Panc1 (cell line): Measurements from ENCODE around the gene ALG2. TPM values are rescaled to one million over a fixed set of nuclear protein-coding genes. Genes with fewer than 3 reads are reported as not detected.

Experiments used
- ATAC-seq: fragments of 200-7000 bp; cut with Tn5 transposase; 2 replicates; pipeline ENCODE4 v1.9.1; 2020; ENCODE audit warnings: mild to moderate bottlenecking, moderate library complexity
- Bru-seq: library from RNA; stranded (reverse); fragments of 400-500 nt; gene quantifications from one replicate; lab custom pipeline; 2021; lab: Mats Ljungman, UMichigan
- BruChase-seq, 2 experiments: library from RNA; stranded (reverse); fragments of 400-500 nt; gene quantifications; one replicate each; lab custom pipeline; 2021; lab: Mats Ljungman, UMichigan
- BruUV-seq: library from RNA; stranded (reverse); fragments of 400-500 nt; replicated peaks from 2 replicates; lab custom pipeline; 2021; lab: Mats Ljungman, UMichigan
- CTCF ChIA-PET: fragments of 300-600 bp; sonication (Branson Sonifier 250); formaldehyde crosslinking; loops from one replicate; lab custom pipeline; 2022; ENCODE audit warnings: antibody characterized with exemption; lab: Charles Lee
- POLR2A ChIA-PET: fragments of 300-600 bp; sonication (Branson Sonifier 250); formaldehyde crosslinking; loops from one replicate; lab custom pipeline; 2022; ENCODE audit warnings: antibody characterized with exemption; lab: Charles Lee
- DNase-seq: peaks from one replicate; pipeline ENCODE4 v3.0.0-alpha.2; 2010; ENCODE audit warnings: low read depth, low spot score
- H3K27ac ChIP-seq: 2 replicates; pipeline ENCODE4 v1.5.1; 2011; ENCODE audit warnings: mild to moderate bottlenecking, low read length, inconsistent platforms
- H3K27me3 ChIP-seq: fragments of 200-500 bp; sonication (Bioruptor generic); 2 replicates; pipeline ENCODE4 v1.6.0; 2014; ENCODE audit warnings: low read length, inconsistent platforms; ENCODE audit not compliant: control insufficient read depth, insufficient read depth
- H3K36me3 ChIP-seq: fragments of 200-500 bp; sonication (Bioruptor generic); 2 replicates; pipeline ENCODE4 v1.5.1; 2014; ENCODE audit warnings: inconsistent platforms, mild to moderate bottlenecking, low read length, moderate library complexity; ENCODE audit not compliant: control insufficient read depth, insufficient read depth
- H3K4me1 ChIP-seq: 2 replicates; pipeline ENCODE4 v1.5.1; 2011; ENCODE audit warnings: inconsistent platforms, mild to moderate bottlenecking, low read length, moderate library complexity; ENCODE audit not compliant: control insufficient read depth, insufficient read depth
- H3K4me3 ChIP-seq, 2 experiments: 2 replicates each; pipeline ENCODE4 v1.5.1; 2011 to 2012; ENCODE audit warnings: low read depth in 2 of 2, low read length in 2 of 2, mild to moderate bottlenecking in 2 of 2, inconsistent platforms in 1 of 2, moderate library complexity in 1 of 2
- H3K9me3 ChIP-seq: fragments of 200-500 bp; sonication (Bioruptor generic); 2 replicates; pipeline ENCODE4 v1.5.1; 2014; ENCODE audit warnings: low read depth, mild to moderate bottlenecking, inconsistent platforms, low read length, moderate library complexity; ENCODE audit not compliant: control insufficient read depth, insufficient read depth
- CTCF ChIP-seq: fragments of 450-650 bp; IDR thresholded peaks from 2 replicates; pipeline ENCODE4 v1.5.1; 2017; ENCODE audit warnings: mild to moderate bottlenecking
- POLR2AphosphoS5 ChIP-seq: IDR thresholded peaks from 2 replicates; pipeline ENCODE4 v1.6.1; 2012; ENCODE audit warnings: mild to moderate bottlenecking, low read depth, low read length, moderate library complexity
- REST ChIP-seq, 2 experiments: IDR thresholded peaks; 2 replicates each; pipeline ENCODE4 v1.6.1; 2011 to 2012; ENCODE audit warnings: low read depth in 2 of 2, control low read depth in 1 of 2, low read length in 1 of 2, mild to moderate bottlenecking in 1 of 2, moderate library complexity in 1 of 2; ENCODE audit not compliant: insufficient read depth in 1 of 2
- SIN3A ChIP-seq: IDR thresholded peaks from 2 replicates; pipeline ENCODE4 v1.6.1; 2012; ENCODE audit warnings: low read depth, mild to moderate bottlenecking, low read length, moderate library complexity, borderline replicate concordance; ENCODE audit not compliant: insufficient read depth
- TCF7L2 ChIP-seq: IDR thresholded peaks from 2 replicates; pipeline ENCODE4 v1.6.1; 2011; ENCODE audit warnings: mild to moderate bottlenecking, low read depth, low read length, inconsistent platforms
- in situ Hi-C: cut with HindIII; loops from 2 replicates; pipeline ENCODE4 v1.10.0; 2016; ENCODE audit warnings: low sequenced_read_pairs, low pct_unique_long_range_greater_than_20kb
- intact Hi-C: fragments of 100-400 bp; cut with micrococcal nuclease; formaldehyde crosslinking; loops from one replicate; pipeline ENCODE4 v1.10.0; 2022; ENCODE audit not compliant: unreplicated experiment
- long read RNA-seq: library from polyadenylated mRNA; unstranded; transcript quantifications from one replicate; pipeline ENCODE4 v2.0.0, GENCODE V29; 2021; ENCODE audit not compliant: unreplicated experiment
- polyA plus RNA-seq: library from polyadenylated mRNA; unstranded; fragments of >200 nt; gene quantifications from one replicate; pipeline ENCODE4 v1.2.1, GENCODE V29; 2012; ENCODE audit warnings: missing spikeins; ENCODE audit not compliant: insufficient read length
- total RNA-seq: library from RNA; stranded (reverse); gene quantifications from one replicate; pipeline ENCODE4 v1.2.1, GENCODE V29; 2021; ENCODE audit not compliant: unreplicated experiment

Gene ALG2, protein sequence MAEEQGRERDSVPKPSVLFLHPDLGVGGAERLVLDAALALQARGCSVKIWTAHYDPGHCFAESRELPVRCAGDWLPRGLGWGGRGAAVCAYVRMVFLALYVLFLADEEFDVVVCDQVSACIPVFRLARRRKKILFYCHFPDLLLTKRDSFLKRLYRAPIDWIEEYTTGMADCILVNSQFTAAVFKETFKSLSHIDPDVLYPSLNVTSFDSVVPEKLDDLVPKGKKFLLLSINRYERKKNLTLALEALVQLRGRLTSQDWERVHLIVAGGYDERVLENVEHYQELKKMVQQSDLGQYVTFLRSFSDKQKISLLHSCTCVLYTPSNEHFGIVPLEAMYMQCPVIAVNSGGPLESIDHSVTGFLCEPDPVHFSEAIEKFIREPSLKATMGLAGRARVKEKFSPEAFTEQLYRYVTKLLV
- total RNA-seq (20.8 TPM), Bru-seq, nascent RNA (percentile 80 among the genes with signal in this experiment), BruChase-seq, experiment 1, labeled RNA remaining after a 2-hour chase (percentile 90 among the genes with signal in this experiment), BruChase-seq, experiment 2, labeled RNA remaining after a 6-hour chase (percentile 88 among the genes with signal in this experiment)
- 17.3 TPM for polyA plus RNA-seq
- long read RNA-seq, transcript ALG2-201 (3 exons, 2,966 nt), result minor isoform, 5 of 47 reads
- long read RNA-seq, transcript ALG2-203 (2 exons, 1,880 nt), result major isoform, 31 of 47 reads
- long read RNA-seq, partial matches to known transcripts, result 0 of 47 reads
- long read RNA-seq, other reads (novel, unspliced or antisense), result 11 of 47 reads

DNA sequence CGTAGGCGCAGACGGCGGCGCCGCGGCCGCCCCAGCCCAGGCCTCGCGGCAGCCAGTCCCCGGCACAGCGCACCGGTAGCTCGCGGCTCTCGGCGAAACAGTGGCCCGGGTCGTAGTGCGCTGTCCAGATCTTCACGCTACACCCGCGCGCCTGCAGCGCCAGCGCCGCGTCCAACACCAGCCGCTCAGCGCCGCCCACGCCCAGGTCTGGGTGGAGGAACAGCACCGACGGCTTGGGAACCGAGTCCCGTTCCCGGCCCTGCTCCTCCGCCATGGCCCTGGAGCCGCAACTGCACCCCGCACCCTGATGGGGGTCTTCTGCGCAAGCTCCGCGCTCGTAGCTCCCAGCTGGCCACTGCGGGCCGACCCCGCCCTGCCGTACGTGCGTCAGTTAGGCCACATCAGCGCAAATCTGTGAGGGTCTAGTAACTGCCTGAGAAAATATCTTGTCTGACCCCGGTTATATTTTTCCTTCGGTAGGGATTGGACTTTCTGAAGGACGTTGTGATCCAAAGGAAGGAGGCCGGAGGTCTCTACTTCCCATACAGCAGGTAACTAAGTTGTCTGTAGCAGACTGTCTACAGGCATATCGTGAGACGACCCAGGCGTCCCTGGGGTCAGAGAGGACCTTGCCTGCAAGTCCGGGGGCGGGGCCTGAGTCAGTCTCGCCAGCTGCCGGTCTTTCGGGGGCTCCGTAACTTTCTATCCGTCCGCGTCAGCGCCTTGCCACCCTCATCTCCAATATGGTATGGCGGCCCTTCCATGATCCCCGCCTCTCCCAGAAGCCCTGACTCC lies at the start of gene ALG2, which contains the start of gene SEC61B:
TSS of gene ALG2 (minus strand) at position 322 of the 795 bp plus-strand sequence. CDS start at position 274, 48 bp downstream.
TSS of gene SEC61B (plus strand) at position 662 of the 795 bp plus-strand sequence. CDS start at position 744, 82 bp downstream.
- BruUV-seq, result no TSS peak
- CTCF ChIA-PET, result no interaction called here

More for the DNA sequence above, at the start of gene ALG2, which contains the start of gene SEC61B:
- POLR2A ChIA-PET, result no interaction called here
- ATAC-seq, result peak; percentile 99
- in situ Hi-C loops (no loop called here), intact Hi-C loops (no loop called here)
- Histone ChIP-seq H3K36me3 (peaks cover 16% of the 10 kb centered on the region), H3K27ac (peak within 1 kb of the TSS; percentile 95), H3K9me3 (no peaks in the 10 kb centered on the region), H3K27me3 (no peaks in the 10 kb centered on the region), H3K4me3 (peak within 1 kb of the TSS; percentile 94 to 99), H3K4me1 (peaks cover 3% of the 10 kb centered on the region; the same call in 1 of the 2 replicates)
- no peak for TF ChIP-seq TCF7L2
- peak in 1 of 2 experiments; percentile 33; a peak in 1 of 4 replicates for TF ChIP-seq REST (IDR thresholded peaks at IDR 0.05; ENCODE audit: insufficient read depth in 1 of 2, low read depth in 2 of 2, low read length in 1 of 2)
- TF ChIP-seq POLR2AphosphoS5, result peak; percentile 79
- no peak for TF ChIP-seq CTCF
- 0 out of 2 replicates have a peak, but pooled peaks have one; percentile 2 for TF ChIP-seq SIN3A
- peak; percentile 84 for DNase-seq
